HG03558 (cell line): ENCODE results near the gene MMRN2.
A peak's percentile ranks its signal among the peaks of the same experiment; 100 is the strongest.

ENCODE experiments used
- ATAC-seq: cut with Tn5 transposase; IDR thresholded peaks from one replicate; pipeline ENCODE4 v1.9.1; 2021; ENCODE audit warnings: moderate number of reproducible peaks; ENCODE audit not compliant: unreplicated experiment; ENCODE audit errors: extremely low read depth

Gene MMRN2

GRCh38 chr10:86899670-86900276 lies 57.6 kb downstream of the MMRN2 start:
- no peak for ATAC-seq

GRCh38 chr10:86899132-86899531 lies 58.3 kb downstream of the MMRN2 start:
- ATAC-seq: no peak

- ATAC-seq: no peak
Measured at GRCh38 chr10:86898511-86898910, 58.9 kb downstream of the MMRN2 start.

- no peak for ATAC-seq
Measured at GRCh38 chr10:86889997-86890396, 67.4 kb downstream of the MMRN2 start.

- ATAC-seq: peak; percentile 94
Measured at GRCh38 chr10:86888585-86889381, 68.6 kb downstream of the MMRN2 start.
